Endothelial cell (in vitro differentiated cells): ENCODE data around the gene GRIN2A. TPM values are rescaled to one million over a fixed set of nuclear protein-coding genes. Genes with fewer than 3 reads are reported as not detected.

Source experiments
- DNase-seq: peaks from one replicate; pipeline ENCODE4 v3.0.0; 2021; ENCODE audit warnings: low spot score
- H3K27ac Mint-ChIP-seq: one replicate; pipeline ENCODE4 v1.8.0; 2021; ENCODE audit warnings: mixed read lengths, inconsistent platforms; ENCODE audit not compliant: unreplicated experiment
- H3K27me3 Mint-ChIP-seq: one replicate; pipeline ENCODE4 v1.8.0; 2021; ENCODE audit warnings: mild to moderate bottlenecking, moderate library complexity, mixed read lengths, inconsistent platforms; ENCODE audit not compliant: unreplicated experiment
- H3K36me3 Mint-ChIP-seq: one replicate; pipeline ENCODE4 v1.8.0; 2021; ENCODE audit warnings: mild to moderate bottlenecking, low read depth, mixed read lengths, inconsistent platforms; ENCODE audit not compliant: unreplicated experiment
- H3K4me1 Mint-ChIP-seq: one replicate; pipeline ENCODE4 v1.8.0; 2021; ENCODE audit warnings: mild to moderate bottlenecking, mixed read lengths, inconsistent platforms; ENCODE audit not compliant: unreplicated experiment
- H3K4me3 Mint-ChIP-seq: one replicate; pipeline ENCODE4 v1.8.0; 2021; ENCODE audit warnings: mild to moderate bottlenecking, mixed read lengths, inconsistent platforms; ENCODE audit not compliant: unreplicated experiment
- H3K9me3 Mint-ChIP-seq: one replicate; pipeline ENCODE4 v1.8.0; 2021; ENCODE audit warnings: mixed read lengths, inconsistent platforms; ENCODE audit not compliant: unreplicated experiment
- CTCF ChIP-seq: fragments of 200-600 bp; sonication (generic); IDR thresholded peaks from one replicate; pipeline ENCODE4 v1.5.0; 2021; ENCODE audit warnings: antibody characterized with exemption; ENCODE audit not compliant: unreplicated experiment
- total RNA-seq: library from RNA; stranded (reverse); fragmentation: NEBNext Ultra II Directional; extraction: Animal tissue kit (Norgen Biotek cat#: 25700); gene quantifications from one replicate; pipeline ENCODE4 v1.2.1, GENCODE V29; 2021; ENCODE audit not compliant: unreplicated experiment

Gene GRIN2A
- total RNA-seq, 1 donor from 2014 or later, result 0.03 TPM

GRCh38 chr16:10189861-10190390 is 7.7 kb upstream of the GRIN2A start:
- no peak overlapping the region for H3K4me3 Mint-ChIP-seq
- DNase-seq, result no peak
- no peaks in the 10 kb centered on the region for H3K4me1 Mint-ChIP-seq
- no peak overlapping the region for H3K27ac Mint-ChIP-seq
- no peaks in the 10 kb centered on the region for H3K9me3 Mint-ChIP-seq
- no peaks in the 10 kb centered on the region for H3K36me3 Mint-ChIP-seq
- no peak for TF ChIP-seq CTCF
- peaks cover 2% of the 10 kb centered on the region for H3K27me3 Mint-ChIP-seq

GRCh38 chr16:10188236-10188635 is 6.0 kb upstream of the GRIN2A start:
- DNase-seq, result no peak
- no peak overlapping the region for H3K4me3 Mint-ChIP-seq
- H3K36me3 Mint-ChIP-seq, result no peaks in the 10 kb centered on the region
- no peak overlapping the region for H3K27ac Mint-ChIP-seq
- peaks cover 8% of the 10 kb centered on the region for H3K27me3 Mint-ChIP-seq
- peaks cover 3% of the 10 kb centered on the region for H3K4me1 Mint-ChIP-seq
- H3K9me3 Mint-ChIP-seq, result no peaks in the 10 kb centered on the region
- TF ChIP-seq CTCF, result no peak

GRCh38 chr16:10181196-10182162 is 749 bp downstream of the GRIN2A start:
- Mint-ChIP-seq H3K27ac (no peak overlapping the region), H3K9me3 (no peaks in the 10 kb centered on the region), H3K4me3 (peak overlapping the region; percentile 25), H3K36me3 (no peaks in the 10 kb centered on the region), H3K27me3 (peaks cover 14% of the 10 kb centered on the region), H3K4me1 (peaks cover 3% of the 10 kb centered on the region)
- peak; percentile 84 for TF ChIP-seq CTCF
- peak; percentile 89 for DNase-seq

DNA sequence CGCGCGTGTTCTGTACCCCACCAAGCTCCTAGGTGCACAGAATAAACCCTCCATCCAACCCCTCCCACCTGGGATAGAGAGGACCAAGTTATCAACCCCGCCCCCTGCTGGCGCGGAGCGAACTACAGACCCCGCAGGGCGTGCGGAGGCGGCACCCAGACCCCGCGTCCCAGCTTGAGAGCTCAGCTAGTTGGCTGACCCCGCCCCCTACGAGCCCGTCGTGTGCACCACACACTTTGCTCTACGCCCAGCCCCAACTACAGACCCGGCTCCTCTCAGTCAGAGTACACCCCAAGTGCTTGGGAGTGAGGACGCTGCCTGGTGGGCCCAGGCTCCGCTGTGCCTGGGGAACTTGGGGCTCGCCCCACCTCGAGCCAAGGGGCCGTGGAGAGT is 1.5 kb downstream of the GRIN2A start:
- Mint-ChIP-seq H3K4me1 (peaks cover 3% of the 10 kb centered on the region), H3K9me3 (no peaks in the 10 kb centered on the region), H3K4me3 (peak overlapping the region; percentile 25), H3K27ac (no peak overlapping the region), H3K27me3 (peaks cover 14% of the 10 kb centered on the region), H3K36me3 (no peaks in the 10 kb centered on the region)
- peak; percentile 80 for DNase-seq
- TF ChIP-seq CTCF, result peak; percentile 25
